Renal cortical epithelial cell (primary cell): ENCODE data around the gene USP48. TPM values are rescaled to one million over a fixed set of nuclear protein-coding genes. Genes with fewer than 3 reads are reported as not detected.
A peak's percentile ranks its signal among the peaks of the same experiment; 100 is the strongest.
"Not testable (repeated sequence)": the region's sequence is repeated elsewhere in the genome, so short reads cannot be mapped to it uniquely, and the experiment has no call there.

ENCODE experiments used
- DNase-seq: peaks from one replicate; pipeline ENCODE4 v3.0.0-alpha.2; 2011; ENCODE audit warnings: low read depth
- total RNA-seq: library from RNA; depleted of rRNA; stranded (reverse); fragments of >200 nt; gene quantifications from 2 replicates; pipeline ENCODE4 v1.2.3, GENCODE V29; 2014

Gene USP48
- total RNA-seq, 1 donor from 2014 or later = 100 TPM

GRCh38 chr1:21775550-21775914, 7.4 kb downstream of the USP48 start:
- DNase-seq = no peak

GRCh38 chr1:21774835-21775549, 8.0 kb downstream of the USP48 start:
- no peak for DNase-seq

- no peak for DNase-seq
Measured at GRCh38 chr1:21773585-21773984, 9.4 kb downstream of the USP48 start.

GRCh38 chr1:21771672-21772071, 11.3 kb downstream of the USP48 start:
- DNase-seq = not testable (repeated sequence)

GRCh38 chr1:21770602-21771001, 12.3 kb downstream of the USP48 start:
- DNase-seq = not testable (repeated sequence)

- no peak for DNase-seq
Measured at GRCh38 chr1:21770201-21770600, 12.7 kb downstream of the USP48 start.

- DNase-seq = not testable (repeated sequence)
Measured at GRCh38 chr1:21767106-21767505, 15.8 kb downstream of the USP48 start.

- DNase-seq = no peak
Measured at GRCh38 chr1:21766210-21766609, 16.7 kb downstream of the USP48 start.

- DNase-seq = peak; percentile 90
Measured at GRCh38 chr1:21764615-21765423, 18.1 kb downstream of the USP48 start.

GRCh38 chr1:21763694-21764419, 19.1 kb downstream of the USP48 start:
- no peak for DNase-seq

GRCh38 chr1:21763236-21763635, 19.7 kb downstream of the USP48 start:
- no peak for DNase-seq

- DNase-seq = no peak
Measured at GRCh38 chr1:21762022-21762404, 20.9 kb downstream of the USP48 start.

- no peak for DNase-seq
Measured at GRCh38 chr1:21761052-21761451, 21.9 kb downstream of the USP48 start.

- no peak for DNase-seq
Measured at GRCh38 chr1:21759818-21760217, 23.1 kb downstream of the USP48 start.

- peak; percentile 50 for DNase-seq
Measured at GRCh38 chr1:21759182-21759581, 23.8 kb downstream of the USP48 start.

- no peak for DNase-seq
Measured at GRCh38 chr1:21758614-21759013, 24.3 kb downstream of the USP48 start.

- DNase-seq = no peak
Measured at GRCh38 chr1:21756393-21757089, 26.4 kb downstream of the USP48 start.

GRCh38 chr1:21755067-21755466, 27.9 kb downstream of the USP48 start:
- no peak for DNase-seq

GRCh38 chr1:21754583-21754982, 28.4 kb downstream of the USP48 start:
- DNase-seq = no peak

- peak; percentile 19 for DNase-seq
Measured at GRCh38 chr1:21752186-21752585, 30.8 kb downstream of the USP48 start.

- no peak for DNase-seq
Measured at GRCh38 chr1:21751281-21751680, 31.7 kb downstream of the USP48 start.

- no peak for DNase-seq
Measured at GRCh38 chr1:21750841-21751240, 32.1 kb downstream of the USP48 start.
